NOMO-1 treated with DMSO at 0.1 percent for 48 hours (cell line): ENCODE measurements around the gene DNAH1.
A peak's percentile ranks its signal among the peaks of the same experiment; 100 is the strongest.

Experiments
- DNase-seq: peaks from one replicate; lab custom pipeline; 2025; ENCODE audit not compliant: unreplicated experiment; lab: John Stamatoyannopoulos, UW

The DNAH1 gene

GRCh38 chr3:52356126-52356525 is 40.0 kb downstream of the DNAH1 start:
- no peak for DNase-seq

GRCh38 chr3:52357151-52358080 is 41.3 kb downstream of the DNAH1 start:
- DNase-seq: no peak

- DNase-seq: no peak
Measured at GRCh38 chr3:52358362-52358940, 42.3 kb downstream of the DNAH1 start.

GRCh38 chr3:52359116-52359855 is 43.2 kb downstream of the DNAH1 start:
- no peak for DNase-seq

GRCh38 chr3:52361011-52361410 is 44.9 kb downstream of the DNAH1 start:
- no peak for DNase-seq

GRCh38 chr3:52361454-52361853 is 45.3 kb downstream of the DNAH1 start:
- no peak for DNase-seq

GRCh38 chr3:52361898-52362297 is 45.8 kb downstream of the DNAH1 start:
- DNase-seq: no peak

GRCh38 chr3:52364322-52365035 is 48.4 kb downstream of the DNAH1 start:
- no peak for DNase-seq

GRCh38 chr3:52366527-52366926 is 50.4 kb downstream of the DNAH1 start:
- no peak for DNase-seq

- no peak for DNase-seq
Measured at GRCh38 chr3:52367891-52368880, 52.1 kb downstream of the DNAH1 start.

- DNase-seq: no peak
Measured at GRCh38 chr3:52370531-52370930, 54.4 kb downstream of the DNAH1 start.

GRCh38 chr3:52372822-52373504 is 56.8 kb downstream of the DNAH1 start:
- peak; percentile 78 for DNase-seq

- no peak for DNase-seq
Measured at GRCh38 chr3:52373676-52374075, 57.6 kb downstream of the DNAH1 start.

GRCh38 chr3:52374173-52374572 is 58.1 kb downstream of the DNAH1 start:
- no peak for DNase-seq

- DNase-seq: no peak
Measured at GRCh38 chr3:52379610-52380009, 63.5 kb downstream of the DNAH1 start.

- DNase-seq: no peak
Measured at GRCh38 chr3:52380023-52380422, 63.9 kb downstream of the DNAH1 start.

- no peak for DNase-seq
Measured at GRCh38 chr3:52381623-52382022, 65.5 kb downstream of the DNAH1 start.

- no peak for DNase-seq
Measured at GRCh38 chr3:52383446-52383845, 67.3 kb downstream of the DNAH1 start.

GRCh38 chr3:52384019-52384761 is 68.1 kb downstream of the DNAH1 start:
- no peak for DNase-seq
